LNCaP clone FGC (cell line): ENCODE measurements around the gene FGF12.

Source experiments
- DNase-seq: peaks from one replicate; pipeline ENCODE4 v3.0.0-alpha.2; 2011; ENCODE audit warnings: low read depth
- H3K4me3 ChIP-seq: 2 replicates; pipeline ENCODE4 v1.5.1; 2011; ENCODE audit warnings: mild to moderate bottlenecking, low read depth, low read length, control low read depth
- TF ChIP-seq, protein P1 (sequence below): IDR thresholded peaks from 2 replicates; pipeline ENCODE4 v1.5.1; 2012; ENCODE audit warnings: mild to moderate bottlenecking; ENCODE audit not compliant: control insufficient read depth, insufficient read depth; ENCODE audit errors: extremely low read depth

The FGF12 gene

DNA sequence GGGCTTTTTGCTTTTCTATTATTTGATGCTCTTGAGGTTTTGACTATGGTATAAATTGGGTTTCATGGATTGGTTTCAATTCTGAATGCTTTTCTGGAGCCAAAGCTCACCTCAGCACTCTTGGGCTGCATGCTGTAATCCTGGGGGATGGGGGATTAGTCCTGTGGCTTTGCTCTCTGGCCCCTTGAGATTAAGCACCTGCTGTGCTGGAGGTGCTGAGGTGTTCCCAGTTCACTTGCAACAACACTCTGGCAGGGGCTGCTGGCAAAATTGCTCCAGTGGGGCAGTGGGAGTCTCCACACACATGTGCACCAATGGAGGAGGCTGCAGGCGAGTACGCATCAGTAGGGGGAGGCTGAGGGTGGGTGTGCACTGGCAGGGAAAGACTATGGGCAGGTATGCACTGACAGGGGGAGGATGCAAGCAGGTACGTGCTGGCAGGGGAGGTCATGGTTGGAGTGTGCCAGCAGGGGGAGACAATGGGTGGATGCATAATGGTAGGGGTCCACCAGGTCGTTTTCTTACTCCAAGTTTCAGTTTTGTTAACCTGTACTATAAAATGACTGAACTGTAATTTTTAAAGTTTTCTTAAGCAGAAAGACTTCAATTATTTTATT is 489.2 kb downstream of the FGF12 start:
- DNase-seq, result no peak
- no peak overlapping the region for H3K4me3 ChIP-seq
- TF ChIP-seq, protein P1, sequence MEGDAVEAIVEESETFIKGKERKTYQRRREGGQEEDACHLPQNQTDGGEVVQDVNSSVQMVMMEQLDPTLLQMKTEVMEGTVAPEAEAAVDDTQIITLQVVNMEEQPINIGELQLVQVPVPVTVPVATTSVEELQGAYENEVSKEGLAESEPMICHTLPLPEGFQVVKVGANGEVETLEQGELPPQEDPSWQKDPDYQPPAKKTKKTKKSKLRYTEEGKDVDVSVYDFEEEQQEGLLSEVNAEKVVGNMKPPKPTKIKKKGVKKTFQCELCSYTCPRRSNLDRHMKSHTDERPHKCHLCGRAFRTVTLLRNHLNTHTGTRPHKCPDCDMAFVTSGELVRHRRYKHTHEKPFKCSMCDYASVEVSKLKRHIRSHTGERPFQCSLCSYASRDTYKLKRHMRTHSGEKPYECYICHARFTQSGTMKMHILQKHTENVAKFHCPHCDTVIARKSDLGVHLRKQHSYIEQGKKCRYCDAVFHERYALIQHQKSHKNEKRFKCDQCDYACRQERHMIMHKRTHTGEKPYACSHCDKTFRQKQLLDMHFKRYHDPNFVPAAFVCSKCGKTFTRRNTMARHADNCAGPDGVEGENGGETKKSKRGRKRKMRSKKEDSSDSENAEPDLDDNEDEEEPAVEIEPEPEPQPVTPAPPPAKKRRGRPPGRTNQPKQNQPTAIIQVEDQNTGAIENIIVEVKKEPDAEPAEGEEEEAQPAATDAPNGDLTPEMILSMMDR, result no peak

GRCh38 chr3:192229866-192230265 is 497.5 kb downstream of the FGF12 start:
- TF ChIP-seq, protein P1, result no peak
- no peak for DNase-seq
- no peak overlapping the region for H3K4me3 ChIP-seq

DNA sequence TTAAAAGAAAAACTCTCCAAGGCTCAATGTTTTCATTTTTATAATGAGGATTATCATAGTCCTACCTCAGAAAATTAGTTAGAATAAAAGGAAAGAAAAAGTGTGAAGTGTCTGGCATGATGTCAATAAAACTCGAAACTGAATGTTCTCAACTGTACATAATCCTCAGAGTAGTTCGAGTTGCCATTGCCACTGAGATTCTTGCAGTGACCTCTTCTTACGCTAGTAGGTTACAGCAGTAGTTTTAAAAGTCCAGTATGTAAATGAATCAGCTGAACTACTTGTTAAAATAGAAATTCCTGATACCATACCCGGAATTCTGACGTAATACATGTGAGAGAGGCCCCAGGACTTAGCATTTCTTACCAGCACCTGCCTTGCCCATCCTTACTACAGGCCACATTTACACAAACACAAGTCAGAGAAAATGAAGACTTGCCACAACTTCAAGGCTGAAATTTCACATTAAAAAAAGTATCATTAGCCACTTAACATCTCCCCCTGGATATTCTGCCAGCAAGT is 502.6 kb downstream of the FGF12 start:
- DNase-seq, result no peak
- TF ChIP-seq, protein P1, result no peak

GRCh38 chr3:192223815-192224214 is 503.5 kb downstream of the FGF12 start:
- no peak overlapping the region for H3K4me3 ChIP-seq
- no peak for DNase-seq
- TF ChIP-seq, protein P1, result no peak

More for the DNA sequence above, 502.6 kb downstream of the FGF12 start:
- no peak overlapping the region for H3K4me3 ChIP-seq

DNA sequence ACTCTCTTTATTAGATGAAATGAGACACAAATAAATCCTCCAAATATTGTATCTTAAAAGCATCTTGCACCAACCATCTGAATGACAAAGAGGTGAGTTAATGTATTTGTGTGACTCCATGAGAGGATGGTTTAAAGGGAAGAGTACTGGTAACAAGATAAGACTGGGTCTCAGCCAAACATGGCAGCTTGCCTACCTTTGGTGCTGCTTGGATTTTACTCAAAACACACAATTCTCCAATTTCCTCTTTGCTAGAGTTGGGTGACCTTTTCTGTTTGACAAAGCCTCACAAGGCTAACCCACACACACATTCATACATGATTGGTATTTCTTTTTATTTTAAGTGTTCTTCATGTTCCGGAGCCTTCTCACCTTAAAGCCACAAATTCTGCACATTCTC is 506.4 kb downstream of the FGF12 start:
- TF ChIP-seq, protein P1, result no peak
- H3K4me3 ChIP-seq, result no peak overlapping the region
- DNase-seq, result no peak

DNA sequence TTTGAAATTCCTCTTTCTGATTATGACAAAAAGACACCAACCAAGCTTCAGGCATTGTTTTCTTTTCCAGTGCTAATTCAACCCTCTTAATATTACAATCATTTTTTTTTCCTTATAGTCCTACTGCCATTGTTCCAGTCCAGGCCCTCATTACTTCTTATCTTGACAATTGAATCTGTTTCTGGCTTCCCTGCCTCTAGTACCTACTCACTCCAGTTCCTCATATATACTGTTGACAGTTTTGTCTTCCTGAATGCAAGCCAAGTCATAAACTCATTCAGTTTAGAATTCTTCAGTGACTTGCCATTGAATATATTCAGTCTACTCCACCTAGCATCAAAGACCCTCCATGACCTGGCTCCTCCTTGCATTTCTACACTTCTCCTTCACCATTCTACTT is 507.4 kb downstream of the FGF12 start:
- TF ChIP-seq, protein P1, result no peak

DNA sequence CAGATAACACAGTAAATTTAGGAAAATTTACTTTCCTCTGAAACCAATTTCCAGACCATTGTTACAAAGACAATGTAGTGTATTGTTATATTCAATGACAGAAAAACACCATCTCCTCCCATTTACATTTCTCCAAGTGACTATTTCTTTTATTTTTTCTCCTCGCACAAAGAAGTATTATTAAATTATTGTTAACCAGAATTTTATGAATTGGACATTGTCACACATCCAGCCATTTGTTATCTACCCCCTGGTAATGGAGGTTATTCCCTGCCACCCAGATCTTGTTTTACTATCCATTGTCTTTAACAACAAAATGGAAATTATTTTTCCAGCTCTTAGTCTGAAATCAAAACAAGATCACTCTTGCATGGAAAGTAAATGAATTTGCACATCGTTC is 511.3 kb downstream of the FGF12 start:
- no peak overlapping the region for H3K4me3 ChIP-seq
- TF ChIP-seq, protein P1, result no peak
- DNase-seq, result no peak

More for the DNA sequence above, 507.4 kb downstream of the FGF12 start:
- no peak for DNase-seq
- no peak overlapping the region for H3K4me3 ChIP-seq
